Measurements from ENCODE around the gene PECR. TPM values are rescaled to one million over a fixed set of nuclear protein-coding genes. Genes with fewer than 3 reads are reported as not detected.

PECR gene
- total RNA-seq, 3 donors from 2014 or later = 19.6 to 31.8 (median 28.8) TPM

- peaks cover 6% of the 10 kb centered on the region for H3K4me1 ChIP-seq (ENCODE audit: low read depth)
- no peaks in the 10 kb centered on the region for H3K9me3 ChIP-seq
- intact Hi-C loops (cut with DNase I, micrococcal nuclease) = no loop called here
- H3K36me3 ChIP-seq (ENCODE audit: low read depth) = peaks cover 4% of the 10 kb centered on the region
- H3K4me3 ChIP-seq = no peak overlapping the region
- ATAC-seq (no peak), DNase-seq (no peak)
- TF ChIP-seq, protein P1, sequence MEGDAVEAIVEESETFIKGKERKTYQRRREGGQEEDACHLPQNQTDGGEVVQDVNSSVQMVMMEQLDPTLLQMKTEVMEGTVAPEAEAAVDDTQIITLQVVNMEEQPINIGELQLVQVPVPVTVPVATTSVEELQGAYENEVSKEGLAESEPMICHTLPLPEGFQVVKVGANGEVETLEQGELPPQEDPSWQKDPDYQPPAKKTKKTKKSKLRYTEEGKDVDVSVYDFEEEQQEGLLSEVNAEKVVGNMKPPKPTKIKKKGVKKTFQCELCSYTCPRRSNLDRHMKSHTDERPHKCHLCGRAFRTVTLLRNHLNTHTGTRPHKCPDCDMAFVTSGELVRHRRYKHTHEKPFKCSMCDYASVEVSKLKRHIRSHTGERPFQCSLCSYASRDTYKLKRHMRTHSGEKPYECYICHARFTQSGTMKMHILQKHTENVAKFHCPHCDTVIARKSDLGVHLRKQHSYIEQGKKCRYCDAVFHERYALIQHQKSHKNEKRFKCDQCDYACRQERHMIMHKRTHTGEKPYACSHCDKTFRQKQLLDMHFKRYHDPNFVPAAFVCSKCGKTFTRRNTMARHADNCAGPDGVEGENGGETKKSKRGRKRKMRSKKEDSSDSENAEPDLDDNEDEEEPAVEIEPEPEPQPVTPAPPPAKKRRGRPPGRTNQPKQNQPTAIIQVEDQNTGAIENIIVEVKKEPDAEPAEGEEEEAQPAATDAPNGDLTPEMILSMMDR (IDR thresholded peaks at IDR 0.05) = no peak
These were observed 37.5 kb upstream of the PECR start for GRCh38 chr2:216119146-216119545.

DNA sequence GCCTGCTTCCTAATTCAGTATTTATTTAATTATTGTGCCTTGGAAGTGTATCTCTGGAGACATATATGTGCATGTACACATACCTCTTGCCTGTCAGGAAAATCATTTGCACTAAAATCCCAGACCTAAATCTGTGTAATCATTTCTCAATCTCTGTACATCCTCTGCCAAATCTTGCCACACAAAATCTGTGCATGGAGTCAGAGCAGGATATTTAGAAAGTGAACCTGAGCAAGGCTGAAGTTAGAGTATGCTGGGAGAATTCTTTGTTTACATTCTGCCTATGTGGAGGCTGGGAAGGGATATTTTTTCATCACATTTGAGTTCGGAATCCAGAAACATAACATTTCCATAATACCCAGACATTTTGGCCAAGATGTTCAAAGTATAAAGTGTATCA, 36.9 kb upstream of the PECR start:
- no peaks in the 10 kb centered on the region for H3K9me3 ChIP-seq
- TF ChIP-seq, protein P1 (IDR thresholded peaks at IDR 0.05) = no peak

DNA sequence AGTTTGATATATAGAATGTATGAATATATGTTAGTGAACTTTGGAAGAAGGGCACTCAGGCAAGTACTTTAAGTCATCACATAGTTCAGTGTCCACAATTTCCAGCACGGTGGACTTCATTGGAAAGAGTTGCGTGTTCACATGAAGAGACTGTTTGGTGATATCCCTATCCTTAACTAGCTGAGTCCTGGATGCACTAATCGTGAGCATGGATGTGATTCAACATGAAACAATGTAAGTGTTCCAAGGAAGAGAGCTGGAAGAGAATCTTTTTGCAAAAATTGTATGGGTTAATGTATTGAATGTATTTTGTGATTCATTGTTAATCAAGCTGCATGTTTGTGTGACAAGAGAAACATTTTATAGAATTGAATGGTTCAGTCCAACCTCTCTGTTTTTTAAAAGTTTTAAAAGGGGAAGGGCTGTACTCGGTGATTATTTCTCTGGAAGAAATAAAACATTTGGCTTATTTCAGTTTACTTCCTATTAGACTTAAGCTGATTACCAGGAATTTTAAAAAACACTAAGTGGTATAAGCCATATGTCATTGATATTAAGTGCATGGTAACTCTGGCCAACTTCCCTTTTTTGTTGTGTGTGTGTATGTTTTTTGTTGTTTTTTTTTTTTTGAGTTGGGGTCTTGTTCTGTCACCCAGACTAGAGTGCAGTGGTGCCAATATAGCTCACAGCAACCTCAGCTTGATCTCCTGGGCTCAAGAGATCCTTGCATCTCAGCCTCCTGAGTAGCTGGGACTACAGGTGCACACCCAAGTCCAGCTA, 36.1 kb upstream of the PECR start:
- intact Hi-C loops (cut with DNase I, micrococcal nuclease) = no loop called here
- Histone ChIP-seq H3K4me3 (no peak overlapping the region), H3K36me3 (ENCODE audit: low read depth) (peaks cover 4% of the 10 kb centered on the region), H3K9me3 (no peaks in the 10 kb centered on the region), H3K4me1 (ENCODE audit: low read depth) (peaks cover 8% of the 10 kb centered on the region)
- ATAC-seq = no peak
- TF ChIP-seq, protein P1 (IDR thresholded peaks at IDR 0.05) = no peak
- no peak for DNase-seq

More for the DNA sequence above, 36.9 kb upstream of the PECR start:
- peaks cover 4% of the 10 kb centered on the region for H3K36me3 ChIP-seq (ENCODE audit: low read depth)
- intact Hi-C loops (cut with DNase I, micrococcal nuclease) = no loop called here
- ATAC-seq = no peak
- no peak for DNase-seq
- no peak overlapping the region for H3K4me3 ChIP-seq
- H3K4me1 ChIP-seq (ENCODE audit: low read depth) = peaks cover 8% of the 10 kb centered on the region

- ATAC-seq (no peak), DNase-seq (no peak)
- TF ChIP-seq, protein P1 (IDR thresholded peaks at IDR 0.05) = no peak
- peaks cover 8% of the 10 kb centered on the region for H3K4me1 ChIP-seq (ENCODE audit: low read depth)
- H3K4me3 ChIP-seq = no peak overlapping the region
- H3K9me3 ChIP-seq = no peaks in the 10 kb centered on the region
- H3K36me3 ChIP-seq (ENCODE audit: low read depth) = peaks cover 4% of the 10 kb centered on the region
- intact Hi-C loops (cut with DNase I, micrococcal nuclease) = no loop called here
These were observed 34.8 kb upstream of the PECR start for GRCh38 chr2:216116418-216116817.

GRCh38 chr2:216114714-216115531, 33.3 kb upstream of the PECR start:
- H3K4me3 ChIP-seq = peak overlapping the region; percentile 9
- H3K36me3 ChIP-seq (ENCODE audit: low read depth) = peaks cover 2% of the 10 kb centered on the region
- no peaks in the 10 kb centered on the region for H3K9me3 ChIP-seq
- peaks cover 19% of the 10 kb centered on the region for H3K4me1 ChIP-seq (ENCODE audit: low read depth)
- peak; percentile 96 to 100 (median 97) for DNase-seq
- peak; percentile 98 for ATAC-seq
- TF ChIP-seq, protein P1 (IDR thresholded peaks at IDR 0.05) = peak; percentile 81
- intact Hi-C loops (cut with DNase I, micrococcal nuclease) = no loop called here

All from mucosa of descending colon (tissue), 3 donors.